Measurements from ENCODE around the gene KCNH2.

GRCh38 chr7:150940431-150941102 is 37.6 kb downstream of the KCNH2 start:
- no peak for TF ChIP-seq CTCF (IDR thresholded peaks at IDR 0.05)
- TF ChIP-seq CHD2 (IDR thresholded peaks at IDR 0.05; ENCODE audit: low read length, partially characterized antibody) = no peak
- no peak for TF ChIP-seq EP300 (IDR thresholded peaks at IDR 0.05; ENCODE audit: borderline replicate concordance in 1 of 2, low read depth in 1 of 2, low read length in 1 of 2)
- no peak for TF ChIP-seq EZH2phosphoT487 (IDR thresholded peaks at IDR 0.05; ENCODE audit: borderline replicate concordance, low read depth)
- no peak for TF ChIP-seq RAD21 (IDR thresholded peaks at IDR 0.05; ENCODE audit: low read length)
- no peak for TF ChIP-seq ZBTB33 (IDR thresholded peaks at IDR 0.05; ENCODE audit: borderline replicate concordance, low read depth)
- TF ChIP-seq POLR2AphosphoS5 (IDR thresholded peaks at IDR 0.05; ENCODE audit: low read depth, low read length) = no peak
- TF ChIP-seq IRF3 (IDR thresholded peaks at IDR 0.05; ENCODE audit: low read depth, low read length) = no peak
- TF ChIP-seq MXI1 (IDR thresholded peaks at IDR 0.05; ENCODE audit: low read depth, low read length) = no peak
- TF ChIP-seq RXRA (IDR thresholded peaks at IDR 0.05; ENCODE audit: borderline replicate concordance, low read depth) = no peak
- TF ChIP-seq TAF1 (IDR thresholded peaks at IDR 0.05; ENCODE audit: borderline replicate concordance, low read depth, low read length) = no peak
- TF ChIP-seq NFIC (IDR thresholded peaks at IDR 0.05; ENCODE audit: borderline replicate concordance) = no peak
- no peak for TF ChIP-seq TCF12 (IDR thresholded peaks at IDR 0.05)
